ENCODE data around the gene MGMT. TPM values are rescaled to one million over a fixed set of nuclear protein-coding genes. Genes with fewer than 3 reads are reported as not detected.

The MGMT gene
- total and polyA plus RNA-seq, 4 donors = 28.2 to 79.1 (median 46.0) TPM

- WGBS = 98% methylated on average over 11 of the region's 11 CpGs
- TF ChIP-seq MAX (IDR thresholded peaks at IDR 0.05) (no peak), YY1 (IDR thresholded peaks at IDR 0.05) (no peak)
- Histone ChIP-seq H3K4me1 (ENCODE audit: control insufficient read depth in 4 of 4, insufficient read depth in 4 of 4, low read length in 3 of 4) (peaks cover 2 to 14% (median 10%) of the 10 kb centered on the region in 4 donors), H3K4me3 (ENCODE audit: low read depth in 1 of 3, low read length in 3 of 3) (no peak overlapping the region), H3K27ac (ENCODE audit: low read depth in 1 of 2, low read length in 2 of 2) (no peak overlapping the region), H3K27me3 (ENCODE audit: control insufficient read depth in 4 of 4, insufficient read depth in 4 of 4, low read length in 3 of 4) (no peaks in the 10 kb centered on the region), H3K9me3 (ENCODE audit: control insufficient read depth in 4 of 4, low read length in 3 of 4) (no peaks in the 10 kb centered on the region), H3K36me3 (ENCODE audit: control insufficient read depth in 4 of 4, insufficient read depth in 3 of 4, low read depth in 1 of 4, low read length in 3 of 4) (no peaks in the 10 kb centered on the region), H3K9ac (ENCODE audit: low read depth in 1 of 2, low read length in 2 of 2) (no peak overlapping the region)
- DNase-seq (ENCODE audit: low spot score) = no peak
These were observed 226.3 kb downstream of the MGMT start for GRCh38 chr10:129693382-129693781.

- Histone ChIP-seq H3K9me3 (ENCODE audit: control insufficient read depth in 4 of 4, low read length in 3 of 4) (no peaks in the 10 kb centered on the region), H3K27ac (ENCODE audit: low read depth in 1 of 2, low read length in 2 of 2) (peak overlapping the region in 1 of 2 donors; percentile 51), H3K4me3 (ENCODE audit: low read depth in 1 of 3, low read length in 3 of 3) (no peak overlapping the region), H3K36me3 (ENCODE audit: control insufficient read depth in 4 of 4, insufficient read depth in 3 of 4, low read depth in 1 of 4, low read length in 3 of 4) (no peaks in the 10 kb centered on the region), H3K27me3 (ENCODE audit: control insufficient read depth in 4 of 4, insufficient read depth in 4 of 4, low read length in 3 of 4) (no peaks in the 10 kb centered on the region), H3K9ac (ENCODE audit: low read depth in 1 of 2, low read length in 2 of 2) (no peak overlapping the region), H3K4me1 (ENCODE audit: control insufficient read depth in 4 of 4, insufficient read depth in 4 of 4, low read length in 3 of 4) (peaks cover 2 to 14% (median 10%) of the 10 kb centered on the region in 4 donors)
- no peak for DNase-seq (ENCODE audit: low spot score)
- TF ChIP-seq ZBTB33 (IDR thresholded peaks at IDR 0.05) (no peak), RAD21 (IDR thresholded peaks at IDR 0.05) (peak; percentile 44 to 50), JUND (IDR thresholded peaks at IDR 0.05) (no peak), SP1 (IDR thresholded peaks at IDR 0.05) (no peak), HNF4A (conservative IDR thresholded peaks at IDR 0.05) (no peak)
- WGBS = 58% methylated on average over 4 of the region's 4 CpGs
These were observed 227.1 kb downstream of the MGMT start for GRCh38 chr10:129694184-129694583.

- no peak for DNase-seq (ENCODE audit: low spot score)
- H3K27me3 ChIP-seq (ENCODE audit: control insufficient read depth in 4 of 4, insufficient read depth in 4 of 4, low read length in 3 of 4) = no peaks in the 10 kb centered on the region
- WGBS = 43% methylated on average over 5 of the region's 5 CpGs
These were observed 227.7 kb downstream of the MGMT start for GRCh38 chr10:129694691-129695243.

GRCh38 chr10:129695671-129696070 is 228.6 kb downstream of the MGMT start:
- no peak for DNase-seq (ENCODE audit: low spot score)
- Histone ChIP-seq H3K4me1 (ENCODE audit: control insufficient read depth in 4 of 4, insufficient read depth in 4 of 4, low read length in 3 of 4) (peaks cover 2 to 14% (median 10%) of the 10 kb centered on the region in 4 donors), H3K27ac (ENCODE audit: low read depth in 1 of 2, low read length in 2 of 2) (no peak overlapping the region), H3K4me3 (ENCODE audit: low read depth in 1 of 3, low read length in 3 of 3) (no peak overlapping the region), H3K9ac (ENCODE audit: low read depth in 1 of 2, low read length in 2 of 2) (no peak overlapping the region), H3K27me3 (ENCODE audit: control insufficient read depth in 4 of 4, insufficient read depth in 4 of 4, low read length in 3 of 4) (no peaks in the 10 kb centered on the region), H3K36me3 (ENCODE audit: control insufficient read depth in 4 of 4, insufficient read depth in 3 of 4, low read depth in 1 of 4, low read length in 3 of 4) (peaks cover 0 to 4% (median 0%) of the 10 kb centered on the region in 4 donors), H3K9me3 (ENCODE audit: control insufficient read depth in 4 of 4, low read length in 3 of 4) (no peaks in the 10 kb centered on the region)
- 92% methylated on average over 13 of the region's 13 CpGs for WGBS
- TF ChIP-seq YY1 (IDR thresholded peaks at IDR 0.05) (no peak), ATF3 (IDR thresholded peaks at IDR 0.05) (no peak), SP1 (IDR thresholded peaks at IDR 0.05) (no peak), RAD21 (IDR thresholded peaks at IDR 0.05) (no peak), HNF4A (conservative IDR thresholded peaks at IDR 0.05) (no peak), REST (IDR thresholded peaks at IDR 0.05) (no peak), GABPA (IDR thresholded peaks at IDR 0.05 in 1 of 2, conservative IDR thresholded peaks at IDR 0.05 in 1 of 2) (no peak), FOXA1 (IDR thresholded peaks at IDR 0.05) (no peak), CTCF (IDR thresholded peaks at IDR 0.05; ENCODE audit: low read depth, low read length, missing input control) (no peak), TAF1 (conservative IDR thresholded peaks at IDR 0.05) (no peak), RXRA (IDR thresholded peaks at IDR 0.05) (no peak), FOXA2 (IDR thresholded peaks at IDR 0.05) (no peak)

More at GRCh38 chr10:129694691-129695243, 227.7 kb downstream of the MGMT start:
- Histone ChIP-seq H3K4me1 (ENCODE audit: control insufficient read depth in 4 of 4, insufficient read depth in 4 of 4, low read length in 3 of 4) (peaks cover 2 to 14% (median 10%) of the 10 kb centered on the region in 4 donors), H3K4me3 (ENCODE audit: low read depth in 1 of 3, low read length in 3 of 3) (no peak overlapping the region), H3K27ac (ENCODE audit: low read depth in 1 of 2, low read length in 2 of 2) (peak overlapping the region in 1 of 2 donors; percentile 51), H3K9me3 (ENCODE audit: control insufficient read depth in 4 of 4, low read length in 3 of 4) (no peaks in the 10 kb centered on the region), H3K9ac (ENCODE audit: low read depth in 1 of 2, low read length in 2 of 2) (no peak overlapping the region), H3K36me3 (ENCODE audit: control insufficient read depth in 4 of 4, insufficient read depth in 3 of 4, low read depth in 1 of 4, low read length in 3 of 4) (no peaks in the 10 kb centered on the region)
- peak in 1 of 2 donors; percentile 6 for TF ChIP-seq HNF4A (conservative IDR thresholded peaks at IDR 0.05)
- TF ChIP-seq GABPA (IDR thresholded peaks at IDR 0.05 in 1 of 2, conservative IDR thresholded peaks at IDR 0.05 in 1 of 2) = no peak
- TF ChIP-seq NR2F2 (IDR thresholded peaks at IDR 0.05) = peak; percentile 55

Measured in liver (tissue), 9 donors.